Fibroblast of gingiva (primary cell): ENCODE results near the gene E2F3.
A peak's percentile ranks its signal among the peaks of the same experiment; 100 is the strongest.
"Not testable (repeated sequence)": the region's sequence is repeated elsewhere in the genome, so short reads cannot be mapped to it uniquely, and the experiment has no call there.

Experiments used
- DNase-seq: peaks from one replicate; pipeline ENCODE4 v3.0.0-alpha.2; 2011; ENCODE audit warnings: low read depth

E2F3 gene

GRCh38 chr6:20433929-20434328, 32.2 kb downstream of the E2F3 start:
- DNase-seq = peak; percentile 32

- DNase-seq = no peak
Observed at GRCh38 chr6:20434766-20435165, 33.1 kb downstream of the E2F3 start.

- DNase-seq = no peak
Observed at GRCh38 chr6:20436719-20437118, 35.0 kb downstream of the E2F3 start.

- DNase-seq = no peak
Observed at GRCh38 chr6:20437639-20438038, 36.0 kb downstream of the E2F3 start.

- peak; percentile 34 for DNase-seq
Observed at GRCh38 chr6:20438462-20439070, 36.9 kb downstream of the E2F3 start.

- DNase-seq = no peak
Observed at GRCh38 chr6:20439558-20439957, 37.9 kb downstream of the E2F3 start.

- DNase-seq = no peak
Observed at GRCh38 chr6:20440296-20440695, 38.6 kb downstream of the E2F3 start.

GRCh38 chr6:20441236-20441635, 39.6 kb downstream of the E2F3 start:
- no peak for DNase-seq

GRCh38 chr6:20441921-20442320, 40.2 kb downstream of the E2F3 start:
- no peak for DNase-seq

GRCh38 chr6:20444786-20445271, 43.1 kb downstream of the E2F3 start:
- DNase-seq = no peak

- DNase-seq = peak; percentile 28
Observed at GRCh38 chr6:20447157-20447556, 45.5 kb downstream of the E2F3 start.

- peak; percentile 52 for DNase-seq
Observed at GRCh38 chr6:20447581-20448132, 46.0 kb downstream of the E2F3 start.

GRCh38 chr6:20448828-20449227, 47.1 kb downstream of the E2F3 start:
- DNase-seq = no peak

- no peak for DNase-seq
Observed at GRCh38 chr6:20454204-20454824, 52.6 kb downstream of the E2F3 start.

GRCh38 chr6:20455251-20455940, 53.7 kb downstream of the E2F3 start:
- DNase-seq = peak; percentile 80

- DNase-seq = no peak
Observed at GRCh38 chr6:20458027-20458894, 56.6 kb downstream of the E2F3 start.

GRCh38 chr6:20459682-20460081, 58.0 kb downstream of the E2F3 start:
- no peak for DNase-seq

- DNase-seq = no peak
Observed at GRCh38 chr6:20461576-20461975, 59.9 kb downstream of the E2F3 start.

GRCh38 chr6:20463396-20463795, 61.7 kb downstream of the E2F3 start:
- no peak for DNase-seq

GRCh38 chr6:20464041-20464440, 62.4 kb downstream of the E2F3 start:
- DNase-seq = no peak

GRCh38 chr6:20464847-20465246, 63.2 kb downstream of the E2F3 start:
- no peak for DNase-seq

GRCh38 chr6:20465616-20466015, 63.9 kb downstream of the E2F3 start:
- not testable (repeated sequence) for DNase-seq
